NCI-H2107 (cell line): Measurements from ENCODE around the gene ATP6V1G3.
"Not testable (repeated sequence)": the region's sequence is repeated elsewhere in the genome, so short reads cannot be mapped to it uniquely, and the experiment has no call there.

Experiments used
- DNase-seq: peaks from one replicate; lab custom pipeline; 2025; lab: John Stamatoyannopoulos, UW

Gene ATP6V1G3

GRCh38 chr1:198542632-198543031, 2.2 kb upstream of the ATP6V1G3 start:
- DNase-seq, result no peak

- no peak for DNase-seq
These were observed 1.3 kb upstream of the ATP6V1G3 start for GRCh38 chr1:198541737-198542136.

GRCh38 chr1:198538579-198539364, 1.7 kb downstream of the ATP6V1G3 start:
- no peak for DNase-seq

GRCh38 chr1:198535631-198536030, 4.8 kb downstream of the ATP6V1G3 start:
- no peak for DNase-seq

GRCh38 chr1:198534548-198535418, 5.7 kb downstream of the ATP6V1G3 start:
- DNase-seq, result no peak

- DNase-seq, result no peak
These were observed 8.6 kb downstream of the ATP6V1G3 start for GRCh38 chr1:198531891-198532290.

- peak; percentile 41 for DNase-seq
These were observed 9.5 kb downstream of the ATP6V1G3 start for GRCh38 chr1:198530953-198531352.

GRCh38 chr1:198529414-198529813, 11.1 kb downstream of the ATP6V1G3 start:
- no peak for DNase-seq

- no peak for DNase-seq
These were observed 12.1 kb downstream of the ATP6V1G3 start for GRCh38 chr1:198528364-198528763.

- no peak for DNase-seq
These were observed 15.9 kb downstream of the ATP6V1G3 start for GRCh38 chr1:198524556-198524955.

- DNase-seq, result not testable (repeated sequence)
These were observed 16.4 kb downstream of the ATP6V1G3 start for GRCh38 chr1:198524127-198524526.

GRCh38 chr1:198523182-198523950, 17.1 kb downstream of the ATP6V1G3 start:
- no peak for DNase-seq

GRCh38 chr1:198520524-198521254, 19.8 kb downstream of the ATP6V1G3 start:
- DNase-seq, result no peak

GRCh38 chr1:198519639-198520501, 20.6 kb downstream of the ATP6V1G3 start:
- DNase-seq, result no peak

GRCh38 chr1:198517623-198518199, 22.8 kb downstream of the ATP6V1G3 start:
- no peak for DNase-seq

GRCh38 chr1:198500096-198500495, 40.4 kb downstream of the ATP6V1G3 start:
- DNase-seq, result no peak

- no peak for DNase-seq
These were observed 40.9 kb downstream of the ATP6V1G3 start for GRCh38 chr1:198499588-198499987.

GRCh38 chr1:198498881-198499280, 41.6 kb downstream of the ATP6V1G3 start:
- DNase-seq, result no peak

GRCh38 chr1:198498103-198498385, 42.4 kb downstream of the ATP6V1G3 start:
- DNase-seq, result no peak

GRCh38 chr1:198497326-198498102, 43.0 kb downstream of the ATP6V1G3 start:
- DNase-seq, result no peak
